Measurements from ENCODE around the gene TXNDC5. TPM values are rescaled to one million over a fixed set of nuclear protein-coding genes. Genes with fewer than 3 reads are reported as not detected.
"Not testable (repeated sequence)": the region's sequence is repeated elsewhere in the genome, so short reads cannot be mapped to it uniquely, and the experiment has no call there.

TXNDC5 gene
- total RNA-seq, 1 donor from 2014 or later, result 1,031 TPM

DNA sequence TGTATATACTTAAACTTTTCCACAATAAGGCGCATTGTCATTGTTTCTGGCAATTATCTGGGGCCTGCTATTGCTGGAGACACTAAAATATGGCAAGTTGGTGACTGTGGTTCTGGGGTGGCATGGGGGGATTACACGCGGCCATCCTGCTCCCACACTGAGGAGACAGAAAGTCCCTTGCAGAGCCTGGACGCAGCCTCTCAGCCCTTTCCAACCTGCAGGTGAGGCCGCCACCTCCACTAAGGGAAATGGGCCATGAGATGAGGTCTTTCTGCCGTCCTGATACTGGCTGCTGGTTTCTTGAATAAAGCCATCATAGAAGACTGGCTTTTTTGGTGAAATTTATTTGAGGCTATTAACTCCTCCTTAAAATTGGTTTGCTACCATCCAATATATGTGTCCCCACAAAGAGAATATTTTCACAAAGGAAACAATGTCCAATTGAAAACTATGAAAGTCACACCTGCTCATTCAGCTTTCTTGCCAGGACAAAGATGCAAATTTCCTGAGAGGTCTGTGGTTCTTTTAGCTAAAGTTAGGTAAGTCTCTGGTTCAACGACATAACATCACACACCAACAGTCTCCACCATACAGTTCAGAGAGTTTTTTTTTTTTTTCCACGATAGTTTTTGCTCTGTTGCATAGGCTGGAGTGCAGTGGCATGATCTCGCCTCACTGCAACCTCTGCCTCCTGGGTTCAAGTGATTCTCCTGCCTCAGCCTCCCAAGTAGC is 13.0 kb downstream of the TXNDC5 start:
- no peak for DNase-seq (ENCODE audit: extremely low read depth, low read depth, low spot score)

- DNase-seq (ENCODE audit: extremely low read depth, low read depth, low spot score), result no peak
Observed at GRCh38 chr6:7896465-7896987, 14.1 kb downstream of the TXNDC5 start.

DNA sequence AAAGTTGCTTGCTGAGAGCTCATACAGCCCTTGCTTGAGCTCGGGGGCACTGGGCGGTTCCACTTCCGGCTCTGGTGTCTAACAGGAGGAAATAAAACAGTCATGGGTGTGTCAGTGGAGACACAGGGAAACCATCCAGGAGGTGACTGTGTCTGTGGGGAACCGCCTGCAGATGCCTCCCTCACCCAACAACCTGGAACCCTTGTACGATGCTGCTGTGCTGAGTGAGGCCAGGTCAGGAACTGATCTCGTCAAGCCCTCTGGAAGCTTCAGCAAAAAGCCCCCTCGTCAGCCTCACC is 15.5 kb downstream of the TXNDC5 start:
- DNase-seq (ENCODE audit: extremely low read depth, low read depth, low spot score), result no peak

DNA sequence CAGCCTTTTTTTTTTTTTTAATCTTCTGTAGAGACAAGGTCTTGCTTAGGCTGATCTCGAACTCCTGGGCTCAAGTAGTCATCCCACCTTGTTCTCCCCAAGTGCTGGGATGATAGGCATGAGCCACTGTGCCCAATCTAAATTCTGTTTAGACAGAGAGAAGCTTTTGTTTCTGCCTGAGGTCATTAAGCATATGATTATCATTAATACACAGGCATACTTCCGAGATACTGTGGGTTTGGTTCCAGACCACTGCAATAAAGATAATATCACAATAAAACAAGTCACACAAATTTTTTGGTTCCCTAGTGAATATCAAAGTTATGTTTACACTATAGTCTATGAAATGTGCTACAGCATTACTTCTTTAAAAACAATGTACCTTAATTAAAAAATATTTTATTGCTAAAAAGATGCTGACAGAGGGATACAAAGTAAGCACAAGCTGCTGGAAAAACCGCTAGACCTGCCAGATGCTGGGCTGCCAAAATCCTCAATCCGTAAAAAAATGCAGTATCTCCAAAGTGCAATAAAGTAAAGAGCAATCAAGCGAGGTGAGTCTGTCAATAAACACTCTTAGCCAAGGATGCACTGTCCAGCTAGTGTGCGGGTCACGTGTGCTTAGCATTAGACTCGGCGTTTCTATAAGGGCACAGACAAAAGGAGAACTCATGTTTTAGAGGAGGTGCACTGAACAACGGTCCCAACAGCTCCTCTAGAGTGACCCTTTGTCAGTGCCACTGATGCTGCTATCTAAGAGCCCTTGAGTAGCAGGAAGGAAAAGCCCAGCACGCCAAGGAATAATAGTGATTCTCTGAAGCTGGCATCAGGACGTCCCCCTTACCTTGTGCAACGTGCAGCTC is 16.1 kb downstream of the TXNDC5 start:
- no peak for DNase-seq (ENCODE audit: extremely low read depth, low read depth, low spot score)

GRCh38 chr6:7893342-7893741 is 17.2 kb downstream of the TXNDC5 start:
- no peak for DNase-seq (ENCODE audit: extremely low read depth, low read depth, low spot score)

GRCh38 chr6:7892367-7892766 is 18.2 kb downstream of the TXNDC5 start:
- DNase-seq (ENCODE audit: extremely low read depth, low read depth, low spot score), result not testable (repeated sequence)

- no peak for DNase-seq (ENCODE audit: extremely low read depth, low read depth, low spot score)
Observed at GRCh38 chr6:7891078-7891872, 19.3 kb downstream of the TXNDC5 start.

- no peak for DNase-seq (ENCODE audit: extremely low read depth, low read depth, low spot score)
Observed at GRCh38 chr6:7888587-7889357, 21.8 kb downstream of the TXNDC5 start.

DNA sequence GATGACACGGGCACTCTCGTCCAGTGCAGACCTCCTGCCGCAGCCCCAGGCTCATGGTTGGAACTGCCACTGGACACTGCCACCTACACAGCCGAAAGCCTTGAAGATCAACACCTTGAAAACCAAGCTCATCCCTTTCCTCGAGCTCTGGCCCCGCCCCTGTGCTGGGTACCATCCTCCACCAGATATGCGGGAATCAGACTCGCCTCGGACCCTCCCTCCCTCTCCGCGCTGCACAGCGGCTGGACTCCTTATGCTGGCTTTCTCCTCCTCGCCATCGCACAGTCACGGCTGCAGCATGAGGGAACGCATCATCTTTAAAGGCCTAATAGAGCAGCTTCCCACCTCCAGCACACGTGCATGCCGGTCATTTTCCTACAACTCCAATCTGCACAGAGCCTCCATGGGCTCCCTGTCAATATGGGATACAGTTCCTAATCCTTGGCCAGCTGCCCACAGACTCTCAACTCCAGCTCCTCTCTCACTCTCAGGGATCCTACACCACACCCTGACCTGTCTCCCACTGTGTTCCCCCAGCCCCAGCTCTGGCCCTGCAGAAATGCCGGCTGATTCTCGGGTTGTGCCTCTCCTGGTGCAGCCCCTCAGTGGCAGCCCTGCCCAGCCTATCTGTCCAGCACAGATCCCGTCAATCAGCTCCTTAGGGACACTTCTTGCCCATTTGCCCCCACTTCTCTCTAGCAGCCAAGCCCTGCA is 23.2 kb downstream of the TXNDC5 start:
- DNase-seq (ENCODE audit: extremely low read depth, low read depth, low spot score), result no peak

DNA sequence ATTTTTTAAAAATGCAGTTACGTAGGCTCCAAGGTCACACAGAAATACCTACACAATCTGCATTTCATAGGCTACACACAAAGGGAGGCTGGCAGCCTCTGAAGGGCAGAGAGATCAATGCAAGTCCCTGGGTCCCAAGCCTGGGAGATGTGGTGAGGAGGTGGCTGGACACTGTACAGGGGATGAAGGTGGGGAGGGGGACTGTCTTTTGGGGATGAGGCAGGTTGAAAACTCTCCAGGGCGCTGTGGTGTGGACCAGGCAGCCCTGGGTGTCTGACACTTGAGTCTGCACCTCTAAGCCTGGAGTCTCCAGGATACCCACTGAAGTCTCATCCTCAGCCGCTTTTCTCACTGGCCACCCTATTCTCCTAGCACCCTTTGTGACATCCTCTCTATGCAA is 24.5 kb downstream of the TXNDC5 start:
- no peak for DNase-seq (ENCODE audit: extremely low read depth, low read depth, low spot score)

DNA sequence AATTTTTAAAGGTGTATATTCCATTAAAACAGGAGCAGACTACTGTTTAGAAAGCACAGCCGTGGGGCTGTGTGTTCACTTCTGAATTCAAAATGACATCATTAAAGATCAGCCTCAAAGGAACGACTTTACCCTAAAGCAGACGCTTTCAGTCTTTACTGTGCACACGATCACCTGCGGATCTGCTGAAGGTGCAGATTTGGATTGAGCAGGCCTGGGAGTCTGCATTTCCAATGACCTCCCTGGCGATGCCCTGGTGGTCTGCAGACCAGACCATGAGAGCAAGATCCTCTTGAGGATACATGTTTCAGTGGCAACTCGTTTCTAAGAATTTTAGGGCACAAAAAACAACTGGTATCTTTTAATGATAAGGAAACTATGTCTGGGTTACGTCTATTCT is 27.2 kb downstream of the TXNDC5 start:
- DNase-seq (ENCODE audit: extremely low read depth, low read depth, low spot score), result no peak

DNA sequence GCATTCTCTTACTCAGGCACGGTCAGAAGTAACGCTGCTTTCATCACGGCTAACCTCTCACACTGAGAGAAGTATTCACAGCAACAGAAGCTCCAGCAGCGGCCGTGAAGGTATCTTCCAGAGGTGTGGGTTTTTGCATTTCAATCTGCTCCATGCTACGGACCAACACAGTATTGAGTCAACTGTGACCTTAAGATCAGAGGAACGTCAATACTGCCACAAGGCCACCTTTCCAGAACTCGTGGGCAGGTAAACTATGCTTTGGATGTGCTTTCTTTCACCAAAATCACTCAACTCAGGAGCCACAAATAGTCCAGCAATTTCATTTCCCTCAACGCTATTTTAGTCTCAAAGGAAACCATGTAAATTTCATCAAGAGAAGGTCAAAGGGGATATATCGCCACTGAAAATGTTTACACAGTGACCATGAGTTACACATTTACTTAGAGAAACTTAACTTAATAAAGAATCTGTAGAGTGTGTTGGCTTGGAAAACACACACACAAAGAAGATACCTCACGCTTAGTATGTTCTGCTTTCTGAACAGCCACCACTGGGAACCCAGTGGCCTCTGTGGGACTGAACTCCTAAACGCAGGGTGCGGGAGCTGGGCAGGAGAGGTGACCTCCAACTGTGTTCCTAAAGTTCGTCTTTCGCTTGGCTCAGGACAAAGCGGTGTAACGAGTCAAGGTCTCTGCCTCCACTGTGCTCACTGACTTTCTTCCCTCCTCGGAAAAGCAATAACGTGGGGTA is 27.9 kb downstream of the TXNDC5 start:
- no peak for DNase-seq (ENCODE audit: extremely low read depth, low read depth, low spot score)

DNA sequence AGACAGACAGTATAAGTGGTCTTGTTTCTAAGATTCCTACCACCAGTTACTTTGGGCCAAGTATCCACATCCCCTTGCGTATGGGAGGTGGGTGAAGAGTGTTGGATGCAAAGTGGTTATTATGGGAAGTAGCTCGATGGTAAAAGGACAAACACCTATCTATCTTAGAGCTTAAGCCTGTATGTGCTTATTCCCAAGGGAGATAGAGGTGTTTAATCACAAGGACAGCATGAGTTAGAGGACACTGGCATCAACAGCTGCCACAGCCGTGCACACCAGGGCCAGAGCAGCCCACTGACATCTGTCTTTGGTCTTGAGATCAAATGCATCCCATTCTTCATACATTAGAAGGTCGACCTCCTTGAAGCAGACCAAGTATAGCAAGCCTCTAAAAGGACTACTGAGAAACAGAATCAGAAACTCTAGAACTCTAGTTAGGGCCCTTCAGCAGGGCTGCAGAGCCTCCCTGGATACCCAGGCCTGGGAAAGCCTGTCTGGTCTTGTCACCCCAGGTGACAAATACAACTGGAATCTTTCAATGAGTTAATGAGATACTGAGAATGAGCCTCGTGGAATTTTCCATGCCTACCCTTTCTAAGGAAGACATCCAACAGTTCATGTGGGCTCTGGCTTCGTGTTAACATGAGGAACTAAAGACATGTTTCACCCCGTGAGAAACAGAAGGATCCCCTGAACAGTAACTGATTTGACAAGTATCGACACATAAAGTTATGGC is 28.7 kb downstream of the TXNDC5 start:
- DNase-seq (ENCODE audit: extremely low read depth, low read depth, low spot score), result no peak

DNA sequence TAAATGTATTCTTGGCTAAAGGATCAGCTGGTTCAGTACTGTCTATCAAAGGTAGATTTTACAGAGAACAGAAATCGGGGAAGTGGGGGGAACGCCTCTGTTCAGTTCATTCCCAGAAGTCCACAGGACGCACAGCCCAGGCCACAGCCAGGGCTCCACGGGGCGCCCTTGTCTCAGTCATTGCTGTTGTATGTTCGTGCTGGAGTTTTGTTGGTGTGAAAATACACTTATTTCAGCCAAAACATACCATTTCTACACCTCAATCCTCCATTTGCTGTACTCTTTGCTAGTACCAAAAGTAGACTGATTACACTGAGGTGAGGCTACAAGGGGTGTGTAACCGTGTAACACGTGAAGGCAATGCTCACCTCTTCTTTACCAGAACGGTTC is 29.9 kb downstream of the TXNDC5 start:
- no peak for DNase-seq (ENCODE audit: extremely low read depth, low read depth, low spot score)

DNA sequence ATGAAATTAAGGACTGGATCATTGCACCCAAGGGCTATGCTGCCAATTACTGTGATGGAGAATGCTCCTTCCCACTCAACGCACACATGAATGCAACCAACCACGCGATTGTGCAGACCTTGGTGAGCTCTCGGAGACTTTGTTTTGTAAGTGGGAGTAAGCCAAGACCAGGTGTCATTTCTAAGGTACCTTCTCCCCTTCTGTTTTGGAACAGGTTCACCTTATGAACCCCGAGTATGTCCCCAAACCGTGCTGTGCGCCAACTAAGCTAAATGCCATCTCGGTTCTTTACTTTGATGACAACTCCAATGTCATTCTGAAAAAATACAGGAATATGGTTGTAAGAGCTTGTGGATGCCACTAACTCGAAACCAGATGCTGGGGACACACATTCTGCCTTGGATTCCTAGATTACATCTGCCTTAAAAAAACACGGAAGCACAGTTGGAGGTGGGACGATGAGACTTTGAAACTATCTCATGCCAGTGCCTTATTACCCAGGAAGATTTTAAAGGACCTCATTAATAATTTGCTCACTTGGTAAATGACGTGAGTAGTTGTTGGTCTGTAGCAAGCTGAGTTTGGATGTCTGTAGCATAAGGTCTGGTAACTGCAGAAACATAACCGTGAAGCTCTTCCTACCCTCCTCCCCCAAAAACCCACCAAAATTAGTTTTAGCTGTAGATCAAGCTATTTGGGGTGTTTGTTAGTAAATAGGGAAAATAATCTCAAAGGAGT is 30.4 kb downstream of the TXNDC5 start:
- no peak for DNase-seq (ENCODE audit: extremely low read depth, low read depth, low spot score)

DNA sequence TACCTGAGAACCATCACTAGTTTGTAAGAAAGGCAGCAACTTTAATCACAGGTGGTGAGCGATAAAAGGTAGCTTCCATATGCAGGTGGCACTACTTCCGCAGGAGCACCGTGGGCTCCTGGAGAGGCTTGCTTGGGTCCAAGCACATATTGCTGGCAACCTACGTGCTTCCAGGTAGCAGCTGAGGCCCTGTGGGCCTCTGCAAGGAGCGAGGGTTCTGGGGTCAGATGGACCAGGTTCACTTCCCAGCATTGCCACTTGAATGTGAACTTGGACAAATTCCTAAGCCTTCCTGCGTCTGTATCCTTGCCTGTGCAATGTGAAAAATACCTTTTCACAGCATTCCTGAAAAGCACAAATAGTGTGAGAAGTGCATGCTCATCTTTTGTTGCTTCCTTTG is 31.0 kb downstream of the TXNDC5 start:
- no peak for DNase-seq (ENCODE audit: extremely low read depth, low read depth, low spot score)

DNA sequence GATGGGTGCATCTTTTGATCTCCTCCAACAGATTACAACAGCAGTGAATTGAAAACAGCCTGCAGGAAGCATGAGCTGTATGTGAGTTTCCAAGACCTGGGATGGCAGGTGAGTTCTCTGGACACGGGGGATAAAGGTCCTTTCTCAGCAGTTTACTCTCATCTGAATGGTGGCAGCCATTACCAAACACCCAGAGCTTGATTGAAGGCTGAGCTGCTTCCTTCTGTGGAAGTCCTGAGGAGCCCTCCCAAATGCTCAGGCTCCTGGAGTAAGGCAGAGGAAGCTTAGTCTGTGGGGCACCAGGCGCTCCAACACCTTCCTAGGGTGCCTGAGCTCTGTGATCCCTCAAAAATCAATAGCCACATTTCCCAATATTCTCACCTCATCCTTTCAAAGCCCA is 31.5 kb downstream of the TXNDC5 start:
- no peak for DNase-seq (ENCODE audit: extremely low read depth, low read depth, low spot score)

GRCh38 chr6:7878401-7878964 is 32.1 kb downstream of the TXNDC5 start:
- DNase-seq (ENCODE audit: extremely low read depth, low read depth, low spot score), result no peak

Data from glomerular endothelial cell (primary cell).